ENCODE data around the gene MED31.

Gene MED31

GRCh38 chr17:6636616-6637457, 14.6 kb downstream of the MED31 start:
- no peak for DNase-seq (ENCODE audit: low read depth)
- TF ChIP-seq CTCF (IDR thresholded peaks at IDR 0.05; ENCODE audit: low read depth, low read length, missing control alignments): no peak

GRCh38 chr17:6636105-6636504, 15.3 kb downstream of the MED31 start:
- no peak for TF ChIP-seq CTCF (IDR thresholded peaks at IDR 0.05; ENCODE audit: low read depth, low read length, missing control alignments)
- H3K4me3 ChIP-seq (ENCODE audit: low read depth, low read length): no peak overlapping the region
- no peak for DNase-seq (ENCODE audit: low read depth)

More at GRCh38 chr17:6636616-6637457, 14.6 kb downstream of the MED31 start:
- H3K4me3 ChIP-seq (ENCODE audit: low read depth, low read length): no peak overlapping the region

- DNase-seq (ENCODE audit: low read depth): no peak
- no peak for TF ChIP-seq CTCF (IDR thresholded peaks at IDR 0.05; ENCODE audit: low read depth, low read length, missing control alignments)
- no peak overlapping the region for H3K4me3 ChIP-seq (ENCODE audit: low read depth, low read length)
Observed at GRCh38 chr17:6633263-6633662, 18.1 kb downstream of the MED31 start.

- no peak for TF ChIP-seq CTCF (IDR thresholded peaks at IDR 0.05; ENCODE audit: low read depth, low read length, missing control alignments)
- no peak for DNase-seq (ENCODE audit: low read depth)
- no peak overlapping the region for H3K4me3 ChIP-seq (ENCODE audit: low read depth, low read length)
Observed at GRCh38 chr17:6632530-6632929, 18.9 kb downstream of the MED31 start.

GRCh38 chr17:6630390-6630789, 21.0 kb downstream of the MED31 start:
- no peak overlapping the region for H3K4me3 ChIP-seq (ENCODE audit: low read depth, low read length)
- DNase-seq (ENCODE audit: low read depth): no peak
- no peak for TF ChIP-seq CTCF (IDR thresholded peaks at IDR 0.05; ENCODE audit: low read depth, low read length, missing control alignments)

GRCh38 chr17:6627019-6627418, 24.4 kb downstream of the MED31 start:
- no peak overlapping the region for H3K4me3 ChIP-seq (ENCODE audit: low read depth, low read length)
- DNase-seq (ENCODE audit: low read depth): no peak
- no peak for TF ChIP-seq CTCF (IDR thresholded peaks at IDR 0.05; ENCODE audit: low read depth, low read length, missing control alignments)

GRCh38 chr17:6626616-6627015, 24.8 kb downstream of the MED31 start:
- no peak for DNase-seq (ENCODE audit: low read depth)
- H3K4me3 ChIP-seq (ENCODE audit: low read depth, low read length): no peak overlapping the region
- TF ChIP-seq CTCF (IDR thresholded peaks at IDR 0.05; ENCODE audit: low read depth, low read length, missing control alignments): no peak
